DMS53 treated with DMSO at 0.1 percent for 48 hours (cell line): ENCODE results near the gene PRR15L.
A peak's percentile ranks its signal among the peaks of the same experiment; 100 is the strongest.
"Not testable (repeated sequence)": the region's sequence is repeated elsewhere in the genome, so short reads cannot be mapped to it uniquely, and the experiment has no call there.

Experiments used
- DNase-seq: peaks from one replicate; lab custom pipeline; 2025; ENCODE audit not compliant: unreplicated experiment; lab: John Stamatoyannopoulos, UW

Gene PRR15L

DNA sequence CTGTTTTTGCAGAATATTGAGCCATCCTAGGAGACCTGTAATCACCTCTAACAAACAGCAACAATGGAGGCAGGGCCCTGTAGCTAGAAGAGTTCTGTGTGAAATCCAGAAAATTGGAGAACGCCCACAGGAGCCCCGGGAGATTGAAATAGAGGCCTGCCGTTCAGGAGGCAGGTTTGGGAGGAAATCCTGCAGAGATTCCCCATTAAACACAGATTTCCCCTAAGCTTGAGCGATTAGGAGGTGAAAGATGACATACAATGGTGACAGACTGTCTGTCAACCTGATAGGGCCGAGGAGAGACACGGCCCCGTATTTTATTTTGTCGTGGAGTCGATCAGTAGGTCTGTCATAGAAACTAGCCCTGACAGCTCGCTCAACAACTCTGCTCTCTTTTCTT, 31.5 kb upstream of the PRR15L start:
- no peak for DNase-seq

DNA sequence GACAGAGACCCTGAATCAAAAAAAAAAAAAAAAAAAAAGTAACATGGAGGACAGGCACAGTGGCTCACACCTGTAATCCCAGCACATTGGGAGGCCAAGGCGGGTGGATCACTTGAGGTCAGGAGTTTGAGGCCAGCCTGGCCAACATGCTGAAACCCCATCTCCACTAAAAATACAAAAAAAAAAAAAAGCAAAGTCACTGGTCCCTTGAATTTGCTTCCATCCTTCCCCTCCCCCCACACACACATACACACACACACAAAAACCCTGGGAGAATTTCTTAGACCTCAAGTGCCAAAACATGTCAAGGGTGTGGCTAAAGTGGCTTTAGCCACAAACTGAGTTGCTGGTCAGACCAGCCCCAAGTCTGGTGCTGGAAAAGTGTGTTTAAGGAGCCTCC, 30.8 kb upstream of the PRR15L start:
- not testable (repeated sequence) for DNase-seq

DNA sequence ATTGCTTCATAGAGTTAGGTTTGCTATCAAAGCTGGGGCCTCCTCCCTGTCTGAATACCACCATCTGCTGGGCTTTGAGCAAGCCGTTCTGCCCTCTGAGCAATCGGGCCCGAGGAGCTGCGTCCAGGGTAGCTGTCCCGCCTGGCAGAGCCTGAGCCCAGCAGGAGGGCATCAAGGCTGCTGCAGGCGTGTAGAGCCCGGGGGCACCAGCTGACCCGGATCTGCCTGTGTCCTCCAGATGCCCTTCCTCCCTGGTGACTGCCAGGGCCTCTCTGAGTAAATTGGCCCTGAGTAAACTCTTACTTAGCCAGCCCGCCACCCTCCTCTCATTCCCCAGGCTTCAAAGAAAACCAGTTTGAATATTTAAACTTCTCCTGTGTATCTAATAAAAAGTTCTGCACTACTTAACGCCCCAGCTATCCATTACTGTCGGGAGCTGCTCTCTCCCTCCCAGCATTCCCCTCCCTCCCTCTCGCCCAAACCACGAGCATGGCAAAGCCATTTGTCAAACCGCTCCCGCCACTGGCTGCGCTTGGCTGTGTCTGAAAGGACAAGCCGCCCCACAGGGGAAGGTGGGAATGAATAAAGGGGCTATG, 29.7 kb upstream of the PRR15L start:
- peak; percentile 38 for DNase-seq

DNA sequence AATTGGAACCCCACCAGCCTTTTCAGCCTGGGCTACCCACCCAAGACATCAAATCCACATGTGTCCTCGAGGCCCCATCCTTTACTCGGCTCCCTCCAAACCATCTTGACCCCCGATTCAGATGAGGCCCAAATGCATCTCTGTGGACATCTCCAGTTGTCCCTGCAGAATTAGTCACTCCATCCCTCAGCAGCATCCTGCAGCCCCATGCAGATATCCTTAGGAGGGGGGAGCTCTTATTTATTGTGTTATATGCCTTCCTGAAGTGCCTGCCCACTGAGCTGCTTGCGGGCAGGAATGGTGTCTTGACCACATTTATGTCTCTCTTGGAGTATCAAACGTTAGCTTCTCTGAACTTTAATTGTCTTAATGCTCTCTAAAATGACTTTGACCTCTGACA, 28.8 kb upstream of the PRR15L start:
- DNase-seq: no peak

DNA sequence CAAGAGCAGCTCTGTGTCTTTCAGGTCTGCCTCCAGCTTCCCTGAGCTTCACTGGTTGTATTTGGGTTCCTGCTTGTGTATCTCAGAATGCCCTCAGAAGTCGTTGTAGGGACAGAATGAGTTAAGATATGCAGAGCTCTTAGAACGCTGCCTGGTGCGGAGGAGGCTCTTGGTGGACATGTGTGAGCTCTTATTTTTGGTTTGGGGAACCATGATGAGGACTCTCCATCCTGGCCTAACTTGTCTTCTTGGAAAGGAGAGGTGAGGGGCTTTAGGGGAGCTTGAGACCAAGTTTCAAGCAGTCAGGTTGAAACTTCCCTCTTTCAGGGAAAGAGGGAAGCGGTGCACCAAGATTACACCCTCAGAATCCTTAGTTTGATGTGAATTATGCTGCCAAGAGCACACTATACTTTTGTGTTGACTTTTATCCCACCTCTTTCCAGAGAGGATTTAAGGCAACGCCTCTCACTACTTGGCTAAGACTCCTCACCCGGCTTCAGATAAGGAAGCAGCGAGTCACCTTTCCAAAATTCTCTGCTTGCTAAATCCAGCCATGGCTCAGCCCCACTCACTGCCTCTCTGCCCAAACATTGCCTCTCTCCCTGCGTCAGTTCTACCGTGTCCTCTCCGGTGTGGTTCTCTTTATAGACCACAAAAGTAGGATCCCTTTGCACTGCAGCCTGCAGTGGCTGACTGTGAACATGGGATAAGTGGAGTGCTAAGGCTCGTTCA, 26.0 kb upstream of the PRR15L start:
- no peak for DNase-seq

DNA sequence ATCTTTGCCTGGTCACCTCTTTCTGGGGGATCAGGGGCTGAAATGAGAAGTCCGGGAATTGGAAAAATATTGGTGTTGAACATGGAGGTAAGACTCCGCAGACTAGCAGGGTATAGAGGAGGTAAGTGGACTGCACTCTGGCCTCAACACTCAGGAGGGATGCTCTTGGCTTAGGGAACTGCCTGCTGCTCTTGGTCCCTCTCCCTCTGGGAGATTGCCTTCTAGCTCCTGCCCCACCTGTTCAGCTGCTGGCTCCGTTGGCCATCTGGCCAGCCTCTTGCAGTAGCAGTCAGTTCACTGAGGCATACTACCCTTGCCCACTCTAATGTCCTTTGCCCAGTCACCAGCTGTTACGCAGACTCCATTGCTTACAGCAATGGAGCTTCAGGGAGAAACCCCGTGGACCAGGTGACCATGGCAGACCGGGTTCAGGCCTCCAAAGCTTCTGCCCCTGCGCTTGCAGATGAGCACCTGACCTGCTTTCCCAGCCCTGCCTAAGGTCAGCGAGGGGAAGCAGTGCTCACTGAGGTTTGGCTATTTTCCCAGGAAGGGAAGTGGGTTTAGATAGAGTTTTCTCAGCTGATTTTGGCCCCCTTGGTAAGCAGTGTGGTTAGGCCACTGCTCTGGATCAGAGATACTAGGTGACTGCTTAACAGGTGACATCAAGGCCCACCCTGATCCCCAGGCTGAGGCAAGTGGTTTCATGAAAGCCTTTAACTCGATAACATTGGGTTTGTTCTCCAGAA, 25.1 kb upstream of the PRR15L start:
- DNase-seq: no peak

DNA sequence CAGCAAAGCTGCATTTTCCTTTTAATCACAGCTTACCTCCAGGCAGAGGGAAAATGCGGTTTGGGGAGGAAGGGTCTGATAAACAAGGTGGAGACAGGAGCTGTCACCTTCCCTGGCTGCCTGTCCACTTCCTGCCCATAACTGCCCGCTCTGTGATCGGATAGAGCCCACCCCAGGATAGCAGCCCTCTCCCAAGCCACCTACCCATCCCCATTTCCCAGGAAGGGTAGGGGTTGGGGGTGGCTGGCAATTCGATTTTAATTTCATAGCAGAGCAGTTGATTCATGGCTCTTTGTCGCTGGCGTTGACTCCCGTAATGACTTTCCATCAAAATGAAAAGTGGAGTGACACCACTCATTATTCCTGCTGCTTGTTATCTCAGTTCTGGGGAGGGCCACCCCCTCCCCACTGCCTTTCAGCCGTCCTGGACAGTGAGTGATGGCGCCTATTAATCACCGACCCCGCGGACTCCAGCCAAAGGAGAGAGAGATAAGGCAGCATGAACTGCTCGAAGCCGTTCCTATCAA, 24.5 kb upstream of the PRR15L start:
- DNase-seq: no peak

DNA sequence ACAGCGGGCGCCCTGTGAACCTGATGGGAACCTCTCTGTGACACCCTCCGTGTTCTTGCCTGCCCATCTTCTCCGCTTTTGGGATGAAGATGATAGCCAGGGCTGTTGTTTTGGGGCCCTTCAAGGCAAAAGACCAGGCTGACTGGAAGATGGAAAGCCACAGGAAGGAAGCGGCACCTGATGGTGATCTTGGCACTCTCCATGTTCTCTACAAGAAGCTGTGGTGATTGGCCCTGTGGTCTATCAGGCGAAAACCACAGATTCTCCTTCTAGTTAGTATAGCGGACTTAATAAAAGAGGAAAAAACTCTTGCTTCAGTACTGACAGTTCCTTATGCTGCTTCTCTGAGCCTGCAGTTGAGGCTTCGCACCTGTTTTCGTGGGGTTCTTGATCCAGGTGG, 23.8 kb upstream of the PRR15L start:
- no peak for DNase-seq

DNA sequence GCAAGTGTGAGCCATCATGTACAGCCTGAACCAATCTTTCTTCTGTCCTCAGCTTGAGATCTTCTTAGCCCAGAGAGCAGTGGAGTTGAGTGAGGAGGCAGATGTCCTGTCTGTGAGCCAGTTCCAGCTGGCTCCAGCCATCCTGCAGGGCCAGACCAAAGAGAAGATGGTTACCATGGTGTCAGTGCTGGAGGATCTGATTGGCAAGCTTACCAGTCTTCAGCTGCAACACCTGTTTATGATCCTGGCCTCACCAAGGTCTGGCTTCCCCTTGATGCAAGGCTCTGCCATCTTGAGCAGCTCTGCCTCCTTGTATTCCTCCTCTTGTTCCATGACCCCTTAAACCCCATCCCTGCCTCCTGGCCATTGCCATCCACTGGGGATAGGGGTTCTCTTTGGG, 22.9 kb upstream of the PRR15L start:
- DNase-seq: peak; percentile 44

DNA sequence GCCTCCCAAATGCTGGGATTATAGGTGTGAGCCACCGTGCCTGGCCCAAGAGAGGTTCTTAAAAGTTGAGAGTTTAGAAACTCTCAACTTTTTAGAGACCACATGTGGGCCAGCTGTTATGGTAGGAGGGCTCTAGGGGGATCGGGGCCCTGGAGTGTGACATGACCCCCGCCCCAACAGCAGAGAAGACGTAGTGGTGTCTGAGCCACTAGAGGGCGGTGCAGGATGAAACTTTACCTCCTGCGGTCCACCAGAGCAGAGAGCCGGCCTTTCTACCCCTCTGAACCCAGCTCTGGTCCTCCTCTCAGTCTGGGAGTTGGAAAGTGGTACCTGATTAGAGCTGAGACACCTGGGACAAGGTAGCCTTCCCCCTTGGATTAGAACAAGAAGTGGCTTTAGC, 20.6 kb upstream of the PRR15L start:
- peak; percentile 39 for DNase-seq

DNA sequence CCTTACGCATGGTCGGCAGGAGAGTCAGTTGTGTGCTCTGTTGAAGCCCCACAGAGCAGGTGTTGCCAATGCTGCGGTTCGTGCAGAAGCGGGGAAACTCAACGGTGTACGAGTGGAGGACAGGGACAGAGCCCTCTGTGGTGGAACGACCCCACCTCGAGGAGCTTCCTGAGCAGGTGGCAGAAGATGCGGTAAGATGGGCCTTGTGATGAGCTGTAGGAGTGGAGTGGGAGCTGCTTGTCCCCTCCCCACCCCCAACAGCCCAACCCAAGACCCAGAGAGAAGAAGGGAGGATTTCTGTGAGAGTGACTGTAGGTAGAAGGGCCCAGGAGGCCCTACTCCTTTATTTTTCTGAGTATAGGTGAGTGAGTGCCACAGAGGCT, 18.1 kb upstream of the PRR15L start:
- no peak for DNase-seq

DNA sequence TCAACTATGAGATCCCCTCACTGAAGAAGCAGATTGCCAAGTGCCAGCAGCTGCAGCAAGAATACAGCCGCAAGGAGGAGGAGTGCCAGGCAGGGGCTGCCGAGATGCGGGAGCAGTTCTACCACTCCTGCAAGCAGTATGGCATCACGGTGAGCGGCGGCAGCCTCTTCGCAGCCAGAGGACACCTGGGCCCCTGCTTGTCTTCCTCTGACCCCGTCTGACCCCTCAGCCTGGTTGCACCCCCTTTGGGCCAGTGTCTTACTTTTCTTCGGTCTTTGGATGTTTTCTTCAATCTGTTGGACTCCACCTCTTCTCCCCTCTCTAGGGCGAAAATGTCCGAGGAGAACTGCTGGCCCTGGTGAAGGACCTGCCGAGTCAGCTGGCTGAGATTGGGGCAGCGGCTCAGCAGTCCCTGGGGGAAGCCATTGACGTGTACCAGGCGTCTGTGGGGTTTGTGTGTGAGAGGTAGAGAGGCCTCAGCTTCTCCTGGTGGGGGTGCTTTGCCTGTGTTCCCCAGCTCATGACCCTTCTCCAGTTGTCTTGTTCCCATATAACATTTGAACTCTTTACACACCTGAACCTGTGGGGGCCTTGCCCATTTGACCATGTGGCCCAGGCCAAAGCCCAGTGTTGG, 17.6 kb upstream of the PRR15L start:
- no peak for DNase-seq

DNA sequence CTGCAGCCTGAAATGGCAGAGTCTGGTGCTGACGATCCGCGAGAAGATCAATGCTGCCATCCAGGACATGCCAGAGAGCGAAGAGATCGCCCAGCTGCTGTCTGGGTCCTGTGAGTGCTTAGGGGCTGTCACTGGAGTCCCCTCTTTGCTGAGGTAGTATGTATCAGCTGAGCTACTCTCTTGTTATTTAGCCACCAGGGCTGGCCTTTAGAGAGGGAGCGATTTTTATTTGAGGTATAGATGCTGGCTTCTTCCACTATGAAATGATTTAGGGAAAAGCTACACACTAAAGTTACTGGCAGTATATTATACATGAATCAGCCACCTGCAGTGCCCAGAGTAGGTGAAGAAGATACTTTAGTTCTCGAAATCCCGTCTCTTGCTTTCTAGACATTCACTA, 15.9 kb upstream of the PRR15L start:
- DNase-seq: no peak

DNA sequence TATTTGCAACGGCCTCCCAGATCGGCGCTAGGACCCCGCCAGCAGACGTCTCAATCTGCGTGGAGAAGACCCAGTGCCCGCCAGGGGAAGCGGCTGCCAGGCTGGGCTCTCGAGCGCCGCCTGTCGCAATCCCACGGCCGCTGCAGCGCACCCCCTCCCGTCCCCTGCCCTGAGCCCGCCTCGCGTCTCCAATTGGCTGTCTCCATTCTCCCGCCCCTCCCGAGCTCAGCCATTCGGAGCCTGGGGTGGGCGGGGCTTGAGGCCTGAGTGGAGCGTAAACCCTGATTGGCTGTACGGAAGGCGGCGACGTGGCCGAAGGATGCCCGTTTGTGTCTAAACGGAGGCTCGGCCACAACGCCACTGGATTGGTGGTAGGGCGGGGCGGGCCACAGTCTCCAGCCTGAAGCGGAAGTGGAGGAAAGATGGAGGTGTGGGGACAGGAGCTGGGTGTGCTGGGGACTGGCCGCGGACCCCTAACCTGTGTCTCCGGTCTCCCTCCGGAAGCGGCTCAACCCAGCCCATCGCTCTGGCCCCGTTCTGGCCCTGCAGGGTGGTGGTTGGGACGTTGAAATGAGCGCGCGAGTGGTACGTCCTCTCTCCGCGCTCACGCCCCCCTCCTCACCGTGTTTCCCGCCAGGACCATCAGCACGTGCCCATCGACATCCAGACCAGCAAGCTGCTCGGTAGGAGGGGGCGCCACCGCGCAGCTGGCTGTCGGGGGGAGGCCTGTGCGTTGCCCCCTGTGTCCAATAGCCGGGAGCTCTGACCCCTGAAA, 13.2 kb upstream of the PRR15L start, which contains the start of gene CDK5RAP3:
CDK5RAP3 (plus strand) TSS at position 389 of the 775 bp plus-strand sequence; CDS start at position 423, 34 bp downstream.
- DNase-seq: peak; percentile 99

DNA sequence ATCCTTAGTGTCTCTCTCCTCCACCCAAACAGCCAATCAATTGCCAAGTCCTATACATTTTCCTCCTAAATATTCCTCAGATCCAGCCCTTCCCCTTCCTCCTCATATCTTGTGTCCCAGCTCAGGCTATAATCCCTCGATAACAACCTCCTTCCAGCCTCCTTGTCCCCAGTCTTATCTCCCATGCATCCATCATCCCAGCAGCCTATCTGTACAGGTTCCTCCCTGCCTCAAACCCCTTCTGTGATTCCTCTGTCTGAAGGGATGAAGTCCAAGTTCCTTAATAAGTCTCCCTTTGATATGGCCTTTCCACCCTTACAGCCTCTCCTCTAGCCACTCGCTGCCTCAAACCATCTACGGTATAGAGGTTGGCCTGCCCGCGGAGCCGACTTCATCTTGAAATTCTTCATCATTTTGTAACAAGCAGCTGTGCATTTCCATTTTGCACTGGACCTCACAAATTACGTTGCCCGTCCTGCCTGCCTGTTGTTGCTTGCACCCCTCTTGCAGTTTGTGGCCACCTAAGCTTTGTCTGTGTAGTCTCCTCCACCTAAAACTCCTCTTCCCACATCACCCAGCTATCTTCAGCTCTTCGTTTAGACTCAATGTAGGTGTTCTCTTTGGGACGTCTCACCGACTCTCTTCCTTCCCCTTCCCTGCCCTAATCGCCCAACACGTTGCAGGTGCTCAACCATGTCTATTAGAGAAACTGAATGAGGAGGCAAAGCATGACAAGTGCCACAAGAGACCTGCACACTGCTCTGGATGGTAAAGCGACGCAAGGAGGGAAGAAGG, 12.4 kb upstream of the PRR15L start:
- no peak for DNase-seq

DNA sequence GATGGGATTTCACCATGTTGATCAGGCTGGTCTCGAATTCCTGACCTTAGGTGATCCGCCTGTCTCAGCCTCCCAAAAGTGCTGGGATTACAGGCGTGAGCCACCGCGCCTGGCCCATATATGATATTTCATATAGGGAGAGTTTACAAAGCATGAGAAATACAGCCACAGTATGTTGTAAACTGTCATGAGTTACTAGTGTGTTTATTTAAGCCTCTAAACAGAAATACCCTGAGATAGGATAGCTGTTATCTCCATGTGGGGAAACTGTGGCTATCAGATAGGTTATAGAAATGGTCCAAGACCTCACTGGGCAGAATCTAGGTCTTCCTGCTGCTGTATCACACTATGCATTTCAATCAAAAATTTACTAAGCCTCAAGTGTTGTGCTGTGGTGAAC, 11.2 kb upstream of the PRR15L start:
- DNase-seq: no peak

DNA sequence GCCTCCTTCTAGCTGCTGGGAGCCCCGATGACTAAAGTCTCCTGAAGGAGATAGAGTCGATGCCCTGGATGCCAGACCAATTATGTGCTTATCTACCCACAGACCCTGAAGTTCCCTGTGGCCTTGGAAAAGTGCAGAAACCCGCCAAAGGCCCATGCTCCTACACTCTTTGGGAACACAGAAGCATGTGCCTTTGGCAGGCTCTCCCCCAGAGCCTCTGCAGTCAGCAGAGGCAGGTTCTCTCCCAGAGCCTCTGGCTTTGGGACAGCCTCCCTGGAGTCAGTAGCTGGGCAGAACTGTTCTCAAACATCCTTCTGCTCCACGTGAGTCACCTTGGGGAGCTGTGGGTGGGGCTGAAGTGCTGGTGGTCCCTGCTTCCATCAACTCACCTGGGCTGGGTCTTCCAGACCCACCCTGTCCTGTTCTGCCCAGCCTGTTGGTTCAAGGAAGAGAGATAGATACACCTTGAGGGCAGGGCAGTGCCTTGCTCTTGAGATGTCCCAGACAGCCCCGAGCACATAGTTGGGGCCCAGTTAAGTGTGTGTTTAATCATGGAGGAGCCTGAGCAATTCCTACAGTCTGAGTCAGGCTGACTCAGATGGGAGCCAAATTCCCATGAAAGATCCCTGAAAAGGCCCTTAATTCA, 10.0 kb upstream of the PRR15L start:
- no peak for DNase-seq

DNA sequence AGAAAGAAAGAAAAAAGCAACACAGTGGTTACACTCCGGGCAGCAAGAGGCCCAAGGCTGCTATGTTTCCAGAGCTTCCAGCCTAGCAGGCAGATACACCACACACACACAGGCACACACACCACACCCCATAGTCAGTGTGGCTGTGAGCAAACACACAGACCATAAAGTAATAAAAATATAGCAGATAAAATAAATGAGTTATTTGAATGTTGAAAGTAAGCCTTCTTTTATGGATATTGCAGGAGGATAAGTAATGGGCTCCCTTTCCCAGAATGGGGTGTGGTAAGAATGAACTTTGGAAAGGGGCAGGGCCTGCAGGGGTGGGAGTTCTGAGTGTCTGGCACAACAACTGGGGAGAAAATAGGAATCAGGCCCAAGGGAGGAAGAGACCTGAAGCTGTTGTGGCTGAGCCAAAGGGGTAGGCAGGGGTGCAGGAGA, 8.4 kb upstream of the PRR15L start:
- no peak for DNase-seq

DNA sequence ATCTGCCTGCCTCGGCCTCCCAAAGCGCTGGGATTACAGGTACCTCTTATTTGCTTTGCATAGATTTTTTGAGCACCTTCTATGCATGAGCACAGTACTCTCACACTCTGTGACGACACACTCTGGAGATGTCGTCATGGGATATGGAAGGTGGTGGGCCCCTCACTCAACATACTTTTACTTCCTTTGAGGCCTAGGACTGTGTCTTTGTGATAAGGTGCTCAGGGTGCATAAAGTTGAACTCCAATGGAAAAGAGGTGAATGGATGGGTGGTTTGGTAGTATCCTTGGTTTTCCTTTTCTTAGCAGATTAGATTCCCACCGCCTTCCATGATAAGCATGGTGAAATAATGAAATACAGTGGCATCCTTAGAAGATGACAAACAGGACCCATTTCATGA, 7.2 kb upstream of the PRR15L start:
- DNase-seq: no peak
